Measurements from ENCODE around the gene OPTC. TPM values are rescaled to one million over a fixed set of nuclear protein-coding genes. Genes with fewer than 3 reads are reported as not detected.

OPTC gene
- total and polyA plus RNA-seq, 9 of the 15 experiments (the other 6 are each of a cell fraction or from before 2014, with no cell fraction given), result not detected

DNA sequence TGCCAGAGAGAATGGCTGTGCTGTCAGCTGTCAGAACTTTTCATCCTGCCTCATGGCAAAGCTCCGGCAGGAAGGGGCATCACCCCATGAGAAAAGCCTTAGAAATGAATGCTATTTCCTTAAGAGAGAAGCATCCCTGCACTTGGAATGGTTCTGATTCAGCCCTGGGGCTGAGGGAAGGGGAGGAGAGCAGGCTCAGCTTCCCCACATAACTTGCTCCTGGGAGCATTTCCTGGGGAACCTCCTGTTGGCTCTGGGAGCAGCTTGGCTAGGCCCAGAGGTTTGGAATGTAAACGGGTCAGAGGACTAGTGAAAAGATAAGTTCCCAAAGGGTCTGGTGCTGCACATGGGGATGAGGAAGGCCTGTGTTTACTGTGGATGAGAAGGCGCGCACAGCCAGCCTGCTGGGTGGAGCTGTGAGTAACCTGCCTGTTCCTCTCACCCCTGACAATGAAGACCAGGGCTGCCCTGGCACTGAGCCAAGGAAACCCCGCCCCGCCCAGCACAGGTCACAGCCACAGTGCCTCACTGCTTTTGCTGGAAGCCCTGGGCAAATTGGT is 13.3 kb upstream of the OPTC start:
- ChIA-PET CTCF (ENCODE audit: low intra/inter-chr PET ratio) (no interaction called here), POLR2A (interaction anchor here (0.6 to 1.4 kb wide), 3 partner anchors 7 to 46 kb away, joined by 3 to 4 read pairs (median 3); no protein-coding TSS in a partner anchor)
- Histone ChIP-seq H3K79me2 (ENCODE audit: control insufficient read depth, insufficient read depth, low read length) (no peaks in the 10 kb centered on the region), H3K9ac (ENCODE audit: insufficient read depth in 1 of 2, low read depth in 2 of 2, low read length in 2 of 2) (no peak overlapping the region), H3K27ac (ENCODE audit: extremely low read depth, low read depth, low read length) (no peak overlapping the region), H4K20me1 (replicated peaks; ENCODE audit: control insufficient read depth, insufficient read depth, low read length) (no peaks in the 10 kb centered on the region), H3K27me3 (ENCODE audit: control insufficient read depth in 2 of 2, insufficient read depth in 2 of 2, low read length in 2 of 2) (peaks cover 47 to 62% of the 10 kb centered on the region in 2 experiments), H3K9me1 (ENCODE audit: control insufficient read depth, insufficient read depth, low read length) (no peaks in the 10 kb centered on the region), H3K4me2 (ENCODE audit: insufficient read depth, low read length) (no peak overlapping the region), H3K9me3 (replicated peaks; ENCODE audit: control insufficient read depth, insufficient read depth, low read depth, low read length) (no peaks in the 10 kb centered on the region), H2AFZ (ENCODE audit: low read depth, low read length) (no peak overlapping the region), H3K4me3 (no peak overlapping the region), H3K36me3 (ENCODE audit: control insufficient read depth, insufficient read depth, low read length) (no peaks in the 10 kb centered on the region), H3K4me1 (replicated peaks in 1 of 2; ENCODE audit: control insufficient read depth in 2 of 2, insufficient read depth in 2 of 2, low read length in 2 of 2) (peaks cover 0 to 4% of the 10 kb centered on the region in 2 experiments; a peak in 1 of 5 replicates)
- in situ Hi-C loops (cut with MboI) (no loop called here), intact Hi-C loops (cut with micrococcal nuclease) (no loop called here)
- FAIRE-seq (no peak), DNase-seq (ENCODE audit: extremely low read depth in 1 of 4, low spot score in 3 of 4) (peak; percentile 66 to 88 (median 86)), ATAC-seq (peak; percentile 90)
- no TSS peak for BruUV-seq (replicated peaks)
- TF ChIP-seq, protein P1, sequence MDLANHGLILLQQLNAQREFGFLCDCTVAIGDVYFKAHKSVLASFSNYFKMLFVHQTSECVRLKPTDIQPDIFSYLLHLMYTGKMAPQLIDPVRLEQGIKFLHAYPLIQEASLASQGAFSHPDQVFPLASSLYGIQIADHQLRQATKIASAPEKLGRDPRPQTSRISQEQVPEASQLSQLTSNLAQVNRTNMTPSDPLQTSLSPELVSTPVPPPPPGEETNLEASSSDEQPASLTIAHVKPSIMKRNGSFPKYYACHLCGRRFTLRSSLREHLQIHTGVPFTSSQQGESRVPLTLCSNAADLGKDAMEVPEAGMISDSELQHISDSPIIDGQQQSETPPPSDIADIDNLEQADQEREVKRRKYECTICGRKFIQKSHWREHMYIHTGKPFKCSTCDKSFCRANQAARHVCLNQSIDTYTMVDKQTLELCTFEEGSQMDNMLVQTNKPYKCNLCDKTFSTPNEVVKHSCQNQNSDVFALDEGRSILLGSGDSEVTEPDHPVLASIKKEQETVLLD (IDR thresholded peaks at IDR 0.05), result no peak
- TF ChIP-seq NFIC (IDR thresholded peaks at IDR 0.05) (peak; percentile 98), PRPF4 (IDR thresholded peaks at IDR 0.05; ENCODE audit: insufficient read depth, low read depth, low read length, poor library complexity, severe bottlenecking) (no peak), ETV6 (IDR thresholded peaks at IDR 0.05; ENCODE audit: borderline replicate concordance in 1 of 2, low read depth in 2 of 2, low read length in 1 of 2) (no peak), ETV6 (CRISPR knock-in tag; IDR thresholded peaks at IDR 0.05; ENCODE audit: borderline replicate concordance) (no peak), TAF7 (tag; IDR thresholded peaks at IDR 0.05) (no peak), NFIX (CRISPR knock-in tag; IDR thresholded peaks at IDR 0.05; ENCODE audit: low read depth) (peak; percentile 84), JUND (IDR thresholded peaks at IDR 0.05; ENCODE audit: borderline replicate concordance, low read depth, low read length) (no peak), JUND (tag; IDR thresholded peaks at IDR 0.05; ENCODE audit: borderline replicate concordance, low read depth, low read length) (no peak), DIDO1 (tag; IDR thresholded peaks at IDR 0.05; ENCODE audit: low read depth) (no peak), BRD4 (IDR thresholded peaks at IDR 0.05) (no peak), ZNF764 (CRISPR knock-in tag; IDR thresholded peaks at IDR 0.05; ENCODE audit: low read depth) (no peak), GABPB2 (CRISPR knock-in tag; conservative IDR thresholded peaks at IDR 0.05) (no peak), EGR1 (conservative IDR thresholded peaks at IDR 0.05) (no peak), ZNF551 (CRISPR knock-in tag; IDR thresholded peaks at IDR 0.05) (no peak), HDGF (IDR thresholded peaks at IDR 0.05) (no peak), MXI1 (IDR thresholded peaks at IDR 0.05; ENCODE audit: low read depth, low read length) (no peak)
- TF ChIP-seq, protein P2, sequence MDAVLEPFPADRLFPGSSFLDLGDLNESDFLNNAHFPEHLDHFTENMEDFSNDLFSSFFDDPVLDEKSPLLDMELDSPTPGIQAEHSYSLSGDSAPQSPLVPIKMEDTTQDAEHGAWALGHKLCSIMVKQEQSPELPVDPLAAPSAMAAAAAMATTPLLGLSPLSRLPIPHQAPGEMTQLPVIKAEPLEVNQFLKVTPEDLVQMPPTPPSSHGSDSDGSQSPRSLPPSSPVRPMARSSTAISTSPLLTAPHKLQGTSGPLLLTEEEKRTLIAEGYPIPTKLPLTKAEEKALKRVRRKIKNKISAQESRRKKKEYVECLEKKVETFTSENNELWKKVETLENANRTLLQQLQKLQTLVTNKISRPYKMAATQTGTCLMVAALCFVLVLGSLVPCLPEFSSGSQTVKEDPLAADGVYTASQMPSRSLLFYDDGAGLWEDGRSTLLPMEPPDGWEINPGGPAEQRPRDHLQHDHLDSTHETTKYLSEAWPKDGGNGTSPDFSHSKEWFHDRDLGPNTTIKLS (IDR thresholded peaks at IDR 0.05; ENCODE audit: borderline replicate concordance, low read depth), result no peak
- TF ChIP-seq, protein P3, sequence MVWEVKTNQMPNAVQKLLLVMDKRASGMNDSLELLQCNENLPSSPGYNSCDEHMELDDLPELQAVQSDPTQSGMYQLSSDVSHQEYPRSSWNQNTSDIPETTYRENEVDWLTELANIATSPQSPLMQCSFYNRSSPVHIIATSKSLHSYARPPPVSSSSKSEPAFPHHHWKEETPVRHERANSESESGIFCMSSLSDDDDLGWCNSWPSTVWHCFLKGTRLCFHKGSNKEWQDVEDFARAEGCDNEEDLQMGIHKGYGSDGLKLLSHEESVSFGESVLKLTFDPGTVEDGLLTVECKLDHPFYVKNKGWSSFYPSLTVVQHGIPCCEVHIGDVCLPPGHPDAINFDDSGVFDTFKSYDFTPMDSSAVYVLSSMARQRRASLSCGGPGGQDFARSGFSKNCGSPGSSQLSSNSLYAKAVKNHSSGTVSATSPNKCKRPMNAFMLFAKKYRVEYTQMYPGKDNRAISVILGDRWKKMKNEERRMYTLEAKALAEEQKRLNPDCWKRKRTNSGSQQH (CRISPR knock-in tag; IDR thresholded peaks at IDR 0.05), result no peak
- 7% methylated on average over 6 of the region's 6 CpGs for WGBS (ENCODE audit: insufficient coverage, low coverage, missing lambda C conversion rate)

Data from K562 (cell line).